ENCODE measurements around the gene XPO6.

DNA sequence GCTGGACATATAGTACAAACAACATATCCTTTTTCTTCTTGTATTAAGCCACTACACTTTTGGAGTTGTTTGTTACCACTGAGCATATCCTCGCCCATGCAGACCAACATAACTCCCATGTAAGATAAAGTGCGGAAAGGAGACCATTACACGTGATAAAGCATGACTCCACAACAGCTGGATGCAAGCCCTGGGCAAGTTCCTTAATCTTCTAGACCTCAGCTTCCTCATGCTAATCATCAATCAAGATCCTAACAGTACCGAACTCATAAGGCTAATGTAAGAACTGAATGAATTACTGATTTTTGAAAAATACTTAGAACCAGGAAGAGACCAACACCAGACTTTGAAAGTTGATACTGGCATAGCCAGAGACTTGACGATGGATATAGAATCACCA, 101.3 kb downstream of the XPO6 start:
- TF ChIP-seq SOX6 (IDR thresholded peaks at IDR 0.05), result no peak
- TF ChIP-seq SOX6 (CRISPR knock-in tag; IDR thresholded peaks at IDR 0.05), result no peak
- no peak for TF ChIP-seq ZNF589 (CRISPR knock-in tag; conservative IDR thresholded peaks at IDR 0.05)
- no peak for TF ChIP-seq ZSCAN20 (CRISPR knock-in tag; IDR thresholded peaks at IDR 0.05; ENCODE audit: borderline replicate concordance)
- TF ChIP-seq SRF (IDR thresholded peaks at IDR 0.05; ENCODE audit: low read depth, low read length), result no peak
- TF ChIP-seq, protein P1, sequence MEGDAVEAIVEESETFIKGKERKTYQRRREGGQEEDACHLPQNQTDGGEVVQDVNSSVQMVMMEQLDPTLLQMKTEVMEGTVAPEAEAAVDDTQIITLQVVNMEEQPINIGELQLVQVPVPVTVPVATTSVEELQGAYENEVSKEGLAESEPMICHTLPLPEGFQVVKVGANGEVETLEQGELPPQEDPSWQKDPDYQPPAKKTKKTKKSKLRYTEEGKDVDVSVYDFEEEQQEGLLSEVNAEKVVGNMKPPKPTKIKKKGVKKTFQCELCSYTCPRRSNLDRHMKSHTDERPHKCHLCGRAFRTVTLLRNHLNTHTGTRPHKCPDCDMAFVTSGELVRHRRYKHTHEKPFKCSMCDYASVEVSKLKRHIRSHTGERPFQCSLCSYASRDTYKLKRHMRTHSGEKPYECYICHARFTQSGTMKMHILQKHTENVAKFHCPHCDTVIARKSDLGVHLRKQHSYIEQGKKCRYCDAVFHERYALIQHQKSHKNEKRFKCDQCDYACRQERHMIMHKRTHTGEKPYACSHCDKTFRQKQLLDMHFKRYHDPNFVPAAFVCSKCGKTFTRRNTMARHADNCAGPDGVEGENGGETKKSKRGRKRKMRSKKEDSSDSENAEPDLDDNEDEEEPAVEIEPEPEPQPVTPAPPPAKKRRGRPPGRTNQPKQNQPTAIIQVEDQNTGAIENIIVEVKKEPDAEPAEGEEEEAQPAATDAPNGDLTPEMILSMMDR (CRISPR knock-in tag; IDR thresholded peaks at IDR 0.05), result no peak
- no peak for TF ChIP-seq CEBPG (CRISPR knock-in tag; IDR thresholded peaks at IDR 0.05)
